HCT116 (cell line): Measurements from ENCODE around the gene RNASEL.

Experiments
- EZH2 ChIP-seq: fragments of 200-600 bp; sonication (generic); IDR thresholded peaks from 2 replicates; pipeline ENCODE4 v1.6.1; 2017; ENCODE audit warnings: antibody characterized with exemption, mixed run types
- EZH2phosphoT487 ChIP-seq: fragments of 200-600 bp; IDR thresholded peaks from 2 replicates; pipeline ENCODE4 v1.6.1; 2018; ENCODE audit warnings: antibody characterized with exemption, borderline replicate concordance
- FOSL1 ChIP-seq: IDR thresholded peaks from 2 replicates; pipeline ENCODE4 v1.6.1; 2012; ENCODE audit warnings: low read depth
- TCF7L2 ChIP-seq: IDR thresholded peaks from 2 replicates; pipeline ENCODE4 v1.7.0; 2011; ENCODE audit warnings: borderline replicate concordance, inconsistent platforms; ENCODE audit not compliant: insufficient read depth, insufficient read length; ENCODE audit errors: extremely low read depth
- TF ChIP-seq, protein P1 (sequence below), 3 experiments: fragments of 200-600 bp in 1 of 3; sonication (generic) in 1 of 3; IDR thresholded peaks in 2 of 3; conservative IDR thresholded peaks in 1 of 3; 2 replicates each; pipeline ENCODE4 v1.5.1; 2012 to 2017; ENCODE audit warnings: low read depth in 2 of 3, low read length in 2 of 3, antibody characterized with exemption in 1 of 3, borderline replicate concordance in 1 of 3, control low read depth in 1 of 3, mild to moderate bottlenecking in 1 of 3, mixed read lengths in 1 of 3, mixed run types in 1 of 3, moderate library complexity in 1 of 3; ENCODE audit not compliant: insufficient read depth in 1 of 3

DNA sequence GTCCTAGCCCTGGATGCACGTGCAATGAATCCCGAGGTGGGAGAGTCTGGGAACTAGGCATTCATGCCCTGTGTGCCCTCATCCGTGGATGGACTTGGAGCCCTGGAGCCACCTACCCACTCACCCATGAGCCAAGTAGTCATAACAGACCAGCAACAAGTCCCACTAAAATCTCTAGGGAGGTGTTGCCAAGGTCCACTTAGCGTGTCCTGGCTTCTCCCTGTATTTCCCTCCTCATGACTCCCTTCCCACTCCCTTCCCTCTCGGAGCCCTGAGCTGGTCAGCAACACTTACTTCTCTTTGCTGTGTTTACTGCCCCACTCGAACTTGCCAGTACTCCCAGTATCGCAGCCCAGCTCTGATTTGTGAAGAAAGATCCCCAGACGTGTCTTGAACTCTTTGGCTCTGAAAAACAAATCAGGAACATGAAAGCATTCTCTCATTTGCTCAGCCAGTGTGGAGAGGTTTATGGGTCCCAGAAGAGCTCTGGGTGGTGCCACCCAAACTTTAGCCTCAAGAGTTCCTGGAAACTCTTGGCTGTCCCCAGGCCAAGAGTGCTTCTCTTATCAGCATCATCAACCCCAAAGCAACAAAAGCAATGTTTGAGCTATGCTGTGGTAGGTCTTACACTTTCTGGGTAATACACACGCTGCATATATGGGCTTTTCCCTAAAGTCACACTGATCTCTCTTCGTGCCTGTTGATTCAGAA is 14.0 kb upstream of the RNASEL start:
- TF ChIP-seq, protein P1, sequence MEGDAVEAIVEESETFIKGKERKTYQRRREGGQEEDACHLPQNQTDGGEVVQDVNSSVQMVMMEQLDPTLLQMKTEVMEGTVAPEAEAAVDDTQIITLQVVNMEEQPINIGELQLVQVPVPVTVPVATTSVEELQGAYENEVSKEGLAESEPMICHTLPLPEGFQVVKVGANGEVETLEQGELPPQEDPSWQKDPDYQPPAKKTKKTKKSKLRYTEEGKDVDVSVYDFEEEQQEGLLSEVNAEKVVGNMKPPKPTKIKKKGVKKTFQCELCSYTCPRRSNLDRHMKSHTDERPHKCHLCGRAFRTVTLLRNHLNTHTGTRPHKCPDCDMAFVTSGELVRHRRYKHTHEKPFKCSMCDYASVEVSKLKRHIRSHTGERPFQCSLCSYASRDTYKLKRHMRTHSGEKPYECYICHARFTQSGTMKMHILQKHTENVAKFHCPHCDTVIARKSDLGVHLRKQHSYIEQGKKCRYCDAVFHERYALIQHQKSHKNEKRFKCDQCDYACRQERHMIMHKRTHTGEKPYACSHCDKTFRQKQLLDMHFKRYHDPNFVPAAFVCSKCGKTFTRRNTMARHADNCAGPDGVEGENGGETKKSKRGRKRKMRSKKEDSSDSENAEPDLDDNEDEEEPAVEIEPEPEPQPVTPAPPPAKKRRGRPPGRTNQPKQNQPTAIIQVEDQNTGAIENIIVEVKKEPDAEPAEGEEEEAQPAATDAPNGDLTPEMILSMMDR (IDR thresholded peaks at IDR 0.05 in 2 of 3, conservative IDR thresholded peaks at IDR 0.05 in 1 of 3; ENCODE audit: borderline replicate concordance in 1 of 3, insufficient read depth in 1 of 3, low read depth in 2 of 3, low read length in 2 of 3): no peak
- no peak for TF ChIP-seq TCF7L2
- TF ChIP-seq EZH2phosphoT487: no peak
- no peak for TF ChIP-seq FOSL1
- TF ChIP-seq EZH2: no peak
